Liver (tissue), 9 donors: ENCODE data around the gene COL6A2. TPM values are rescaled to one million over a fixed set of nuclear protein-coding genes. Genes with fewer than 3 reads are reported as not detected.

Source experiments
- DNase-seq: peaks from one replicate; pipeline ENCODE4 v3.0.0-alpha.2; 2017; ENCODE audit warnings: low spot score
- H3K27ac ChIP-seq, 2 donors: one replicate each; pipeline ENCODE4 v1.7.0; 2013; ENCODE audit warnings: inconsistent platforms in 2 of 2, low read length in 2 of 2, control low read depth in 1 of 2, low read depth in 1 of 2, mild to moderate bottlenecking in 1 of 2
- H3K27me3 ChIP-seq, 4 donors: one replicate each; pipeline versions ENCODE4 v1.6.1 to v1.7.0; 2013; ENCODE audit warnings: low read length in 3 of 4, inconsistent platforms in 1 of 4, mild to moderate bottlenecking in 1 of 4, moderate library complexity in 1 of 4; ENCODE audit not compliant: control insufficient read depth in 4 of 4, insufficient read depth in 4 of 4
- H3K36me3 ChIP-seq, 4 donors: one replicate each; pipeline versions ENCODE4 v1.6.1 to v1.7.0; 2013; ENCODE audit warnings: low read length in 3 of 4, mild to moderate bottlenecking in 3 of 4, low read depth in 1 of 4, moderate library complexity in 1 of 4; ENCODE audit not compliant: control insufficient read depth in 4 of 4, insufficient read depth in 3 of 4
- H3K4me1 ChIP-seq, 4 donors: one replicate each; pipeline versions ENCODE4 v1.6.1 to v1.7.0; 2013; ENCODE audit warnings: low read length in 3 of 4, mild to moderate bottlenecking in 3 of 4, moderate library complexity in 1 of 4; ENCODE audit not compliant: control insufficient read depth in 4 of 4, insufficient read depth in 4 of 4
- H3K4me3 ChIP-seq, 3 donors: one replicate each; pipeline versions ENCODE4 v1.6.1 to v1.7.0; 2013; ENCODE audit warnings: low read length in 3 of 3, control low read depth in 1 of 3, low read depth in 1 of 3, mild to moderate bottlenecking in 1 of 3
- H3K9ac ChIP-seq, 2 donors: one replicate each; pipeline ENCODE4 v1.7.0; 2013; ENCODE audit warnings: low read length in 2 of 2, mild to moderate bottlenecking in 2 of 2, moderate library complexity in 2 of 2, control low read depth in 1 of 2, low read depth in 1 of 2
- H3K9me3 ChIP-seq, 4 donors: one replicate each; pipeline versions ENCODE4 v1.6.1 to v1.7.0; 2013; ENCODE audit warnings: low read length in 3 of 4; ENCODE audit not compliant: control insufficient read depth in 4 of 4
- EGR1 ChIP-seq, 2 donors: IDR thresholded peaks; 2 replicates each; pipeline ENCODE4 v1.6.1; 2016 to 2018; ENCODE audit warnings: antibody characterized with exemption in 2 of 2, low read depth in 2 of 2
- FOXA1 ChIP-seq: IDR thresholded peaks from 2 replicates; pipeline ENCODE4 v1.6.1; 2016; ENCODE audit warnings: antibody characterized with exemption
- FOXA2 ChIP-seq: IDR thresholded peaks from 2 replicates; pipeline ENCODE4 v1.6.1; 2016; ENCODE audit warnings: antibody characterized with exemption
- GABPA ChIP-seq, 2 donors: IDR thresholded peaks in 1 of 2; conservative IDR thresholded peaks in 1 of 2; 2 replicates each; pipeline ENCODE4 v1.6.1; 2016; ENCODE audit warnings: antibody characterized with exemption in 2 of 2, mild to moderate bottlenecking in 1 of 2, moderate library complexity in 1 of 2
- HNF4A ChIP-seq, 2 donors: conservative IDR thresholded peaks; 2 replicates each; pipeline ENCODE4 v1.6.1; 2016; ENCODE audit warnings: antibody characterized with exemption in 2 of 2, mild to moderate bottlenecking in 2 of 2
- HNF4G ChIP-seq: IDR thresholded peaks from 2 replicates; pipeline ENCODE4 v1.6.1; 2016; ENCODE audit warnings: antibody characterized with exemption
- JUND ChIP-seq, 2 donors: IDR thresholded peaks; 2 replicates each; pipeline ENCODE4 v1.6.1; 2016; ENCODE audit warnings: antibody characterized with exemption in 2 of 2
- NR2F2 ChIP-seq: IDR thresholded peaks from 2 replicates; pipeline ENCODE4 v1.6.1; 2016; ENCODE audit warnings: antibody characterized with exemption
- RAD21 ChIP-seq, 2 donors: IDR thresholded peaks; 2 replicates each; pipeline ENCODE4 v1.6.1; 2016; ENCODE audit warnings: antibody characterized with exemption in 2 of 2, mild to moderate bottlenecking in 2 of 2
- SP1 ChIP-seq: IDR thresholded peaks from 2 replicates; pipeline ENCODE4 v1.6.1; 2018; ENCODE audit warnings: antibody characterized with exemption, mild to moderate bottlenecking
- TAF1 ChIP-seq: conservative IDR thresholded peaks from 2 replicates; pipeline ENCODE4 v1.6.1; 2016; ENCODE audit warnings: antibody characterized with exemption, mild to moderate bottlenecking
- YY1 ChIP-seq: IDR thresholded peaks from 2 replicates; pipeline ENCODE4 v1.6.1; 2016; ENCODE audit warnings: antibody characterized with exemption, mild to moderate bottlenecking
- WGBS: extraction: QIAGEN DNeasy Blood & Tissue Kit; methylation state at CpG from one replicate; pipeline ENCODE4 v1.1.7; 2013; 5-methylcytosine and 5-hydroxymethylcytosine counted together
- polyA plus RNA-seq, 2 donors: library from polyadenylated mRNA; stranded (reverse) in 1 of 2; unstranded in 1 of 2; fragments of 200-250 nt in 1 of 2; fragments of >200 nt in 1 of 2; fragmentation: Nextera tagmentation in 1 of 2; extraction: Ambion mirVana in 1 of 2; gene quantifications; one replicate each; pipeline versions ENCODE4 v1.2.1 to v1.2.3, GENCODE V29; 2013 to 2015
- total RNA-seq, 2 donors: library from RNA; depleted of rRNA; stranded (reverse); fragments of >200 nt; gene quantifications; one replicate each; pipeline ENCODE4 v1.2.3, GENCODE V29; 2014
- TF ChIP-seq, protein P1 (sequence below): IDR thresholded peaks from 2 replicates; pipeline ENCODE4 v1.6.1; 2016; ENCODE audit warnings: antibody characterized with exemption
- TF ChIP-seq, protein P2 (sequence below): fragments of 150-350 bp; IDR thresholded peaks from 2 replicates; pipeline ENCODE4 v1.5.1; 2017; ENCODE audit warnings: improper control_type of control experiment, low read depth, low read length; ENCODE audit not compliant: missing input control
- TF ChIP-seq, protein P3 (sequence below): IDR thresholded peaks from 2 replicates; pipeline ENCODE4 v1.6.1; 2016; ENCODE audit warnings: antibody characterized with exemption
- TF ChIP-seq, protein P4 (sequence below): IDR thresholded peaks from 2 replicates; pipeline ENCODE4 v1.6.1; 2016; ENCODE audit warnings: antibody characterized with exemption
- TF ChIP-seq, protein P5 (sequence below): IDR thresholded peaks from 2 replicates; pipeline ENCODE4 v1.6.1; 2016; ENCODE audit warnings: antibody characterized with exemption, mild to moderate bottlenecking
- donor health status: healthy.
- donor health status: healthy.
- donor health status: healthy.
- donor health status: healthy.
- donor health status: healthy.

The COL6A2 gene
- total and polyA plus RNA-seq, 4 donors = 5.8 to 80.8 (median 41.7) TPM

DNA sequence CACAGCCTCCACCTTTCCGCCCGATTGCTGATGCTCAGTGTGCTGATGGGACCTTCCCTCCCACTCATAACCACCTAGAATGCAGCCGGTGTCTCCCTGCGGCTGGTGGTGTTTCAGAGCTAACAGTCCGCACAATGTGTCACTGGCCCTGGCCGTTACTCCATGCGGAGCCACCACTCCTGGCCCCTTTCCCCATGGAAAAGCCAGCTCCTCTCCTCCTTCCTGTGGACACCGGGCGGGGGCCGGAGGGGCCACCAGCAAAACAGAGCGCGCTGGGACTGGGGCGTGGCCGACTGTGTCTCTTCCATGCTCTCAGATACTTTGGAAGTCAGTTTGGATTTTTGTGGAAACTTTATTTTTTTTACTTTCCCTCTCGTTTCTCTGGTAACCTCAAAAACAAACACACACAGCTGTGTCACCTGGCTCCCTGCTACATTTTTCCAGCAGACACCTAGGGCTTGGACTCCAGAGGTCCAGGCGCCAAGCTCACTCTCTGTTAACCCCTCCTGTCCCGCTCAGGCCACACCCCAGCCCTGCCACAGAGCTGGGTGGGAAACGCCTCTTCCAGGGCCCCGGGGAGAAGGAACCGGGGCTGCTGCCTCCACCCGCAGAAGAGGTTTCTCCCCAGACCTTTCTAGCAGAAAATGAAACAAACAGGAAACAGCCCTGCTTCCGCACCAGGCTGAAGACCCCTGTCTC is 32.5 kb upstream of the COL6A2 start:
- Histone ChIP-seq H3K27me3 (peaks cover 0 to 11% (median 2%) of the 10 kb centered on the region in 4 donors), H3K27ac (peak overlapping the region in 1 of 2 donors; percentile 56), H3K9me3 (peaks cover 3 to 12% (median 5%) of the 10 kb centered on the region in 4 donors), H3K9ac (no peak overlapping the region), H3K4me3 (no peak overlapping the region), H3K4me1 (peaks cover 0 to 7% (median 2%) of the 10 kb centered on the region in 4 donors), H3K36me3 (no peaks in the 10 kb centered on the region)
- TF ChIP-seq HNF4A (conservative IDR thresholded peaks at IDR 0.05) = no peak
- TF ChIP-seq FOXA1 = no peak
- TF ChIP-seq, protein P1, sequence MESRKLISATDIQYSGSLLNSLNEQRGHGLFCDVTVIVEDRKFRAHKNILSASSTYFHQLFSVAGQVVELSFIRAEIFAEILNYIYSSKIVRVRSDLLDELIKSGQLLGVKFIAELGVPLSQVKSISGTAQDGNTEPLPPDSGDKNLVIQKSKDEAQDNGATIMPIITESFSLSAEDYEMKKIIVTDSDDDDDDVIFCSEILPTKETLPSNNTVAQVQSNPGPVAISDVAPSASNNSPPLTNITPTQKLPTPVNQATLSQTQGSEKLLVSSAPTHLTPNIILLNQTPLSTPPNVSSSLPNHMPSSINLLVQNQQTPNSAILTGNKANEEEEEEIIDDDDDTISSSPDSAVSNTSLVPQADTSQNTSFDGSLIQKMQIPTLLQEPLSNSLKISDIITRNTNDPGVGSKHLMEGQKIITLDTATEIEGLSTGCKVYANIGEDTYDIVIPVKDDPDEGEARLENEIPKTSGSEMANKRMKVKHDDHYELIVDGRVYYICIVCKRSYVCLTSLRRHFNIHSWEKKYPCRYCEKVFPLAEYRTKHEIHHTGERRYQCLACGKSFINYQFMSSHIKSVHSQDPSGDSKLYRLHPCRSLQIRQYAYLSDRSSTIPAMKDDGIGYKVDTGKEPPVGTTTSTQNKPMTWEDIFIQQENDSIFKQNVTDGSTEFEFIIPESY = no peak
- TF ChIP-seq HNF4G = no peak
- TF ChIP-seq GABPA (IDR thresholded peaks at IDR 0.05 in 1 of 2, conservative IDR thresholded peaks at IDR 0.05 in 1 of 2) = no peak
- TF ChIP-seq, protein P2, sequence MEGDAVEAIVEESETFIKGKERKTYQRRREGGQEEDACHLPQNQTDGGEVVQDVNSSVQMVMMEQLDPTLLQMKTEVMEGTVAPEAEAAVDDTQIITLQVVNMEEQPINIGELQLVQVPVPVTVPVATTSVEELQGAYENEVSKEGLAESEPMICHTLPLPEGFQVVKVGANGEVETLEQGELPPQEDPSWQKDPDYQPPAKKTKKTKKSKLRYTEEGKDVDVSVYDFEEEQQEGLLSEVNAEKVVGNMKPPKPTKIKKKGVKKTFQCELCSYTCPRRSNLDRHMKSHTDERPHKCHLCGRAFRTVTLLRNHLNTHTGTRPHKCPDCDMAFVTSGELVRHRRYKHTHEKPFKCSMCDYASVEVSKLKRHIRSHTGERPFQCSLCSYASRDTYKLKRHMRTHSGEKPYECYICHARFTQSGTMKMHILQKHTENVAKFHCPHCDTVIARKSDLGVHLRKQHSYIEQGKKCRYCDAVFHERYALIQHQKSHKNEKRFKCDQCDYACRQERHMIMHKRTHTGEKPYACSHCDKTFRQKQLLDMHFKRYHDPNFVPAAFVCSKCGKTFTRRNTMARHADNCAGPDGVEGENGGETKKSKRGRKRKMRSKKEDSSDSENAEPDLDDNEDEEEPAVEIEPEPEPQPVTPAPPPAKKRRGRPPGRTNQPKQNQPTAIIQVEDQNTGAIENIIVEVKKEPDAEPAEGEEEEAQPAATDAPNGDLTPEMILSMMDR = no peak
- TF ChIP-seq JUND (IDR thresholded peaks at IDR 0.05) = no peak
- no peak for TF ChIP-seq SP1
- TF ChIP-seq RAD21 (IDR thresholded peaks at IDR 0.05) = no peak
- no peak for TF ChIP-seq NR2F2
- TF ChIP-seq YY1 = no peak
- TF ChIP-seq, protein P3, sequence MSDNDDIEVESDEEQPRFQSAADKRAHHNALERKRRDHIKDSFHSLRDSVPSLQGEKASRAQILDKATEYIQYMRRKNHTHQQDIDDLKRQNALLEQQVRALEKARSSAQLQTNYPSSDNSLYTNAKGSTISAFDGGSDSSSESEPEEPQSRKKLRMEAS = no peak
- TF ChIP-seq TAF1 = no peak
- no peak for TF ChIP-seq FOXA2
- TF ChIP-seq, protein P4, sequence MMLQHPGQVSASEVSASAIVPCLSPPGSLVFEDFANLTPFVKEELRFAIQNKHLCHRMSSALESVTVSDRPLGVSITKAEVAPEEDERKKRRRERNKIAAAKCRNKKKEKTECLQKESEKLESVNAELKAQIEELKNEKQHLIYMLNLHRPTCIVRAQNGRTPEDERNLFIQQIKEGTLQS = no peak
- TF ChIP-seq, protein P5, sequence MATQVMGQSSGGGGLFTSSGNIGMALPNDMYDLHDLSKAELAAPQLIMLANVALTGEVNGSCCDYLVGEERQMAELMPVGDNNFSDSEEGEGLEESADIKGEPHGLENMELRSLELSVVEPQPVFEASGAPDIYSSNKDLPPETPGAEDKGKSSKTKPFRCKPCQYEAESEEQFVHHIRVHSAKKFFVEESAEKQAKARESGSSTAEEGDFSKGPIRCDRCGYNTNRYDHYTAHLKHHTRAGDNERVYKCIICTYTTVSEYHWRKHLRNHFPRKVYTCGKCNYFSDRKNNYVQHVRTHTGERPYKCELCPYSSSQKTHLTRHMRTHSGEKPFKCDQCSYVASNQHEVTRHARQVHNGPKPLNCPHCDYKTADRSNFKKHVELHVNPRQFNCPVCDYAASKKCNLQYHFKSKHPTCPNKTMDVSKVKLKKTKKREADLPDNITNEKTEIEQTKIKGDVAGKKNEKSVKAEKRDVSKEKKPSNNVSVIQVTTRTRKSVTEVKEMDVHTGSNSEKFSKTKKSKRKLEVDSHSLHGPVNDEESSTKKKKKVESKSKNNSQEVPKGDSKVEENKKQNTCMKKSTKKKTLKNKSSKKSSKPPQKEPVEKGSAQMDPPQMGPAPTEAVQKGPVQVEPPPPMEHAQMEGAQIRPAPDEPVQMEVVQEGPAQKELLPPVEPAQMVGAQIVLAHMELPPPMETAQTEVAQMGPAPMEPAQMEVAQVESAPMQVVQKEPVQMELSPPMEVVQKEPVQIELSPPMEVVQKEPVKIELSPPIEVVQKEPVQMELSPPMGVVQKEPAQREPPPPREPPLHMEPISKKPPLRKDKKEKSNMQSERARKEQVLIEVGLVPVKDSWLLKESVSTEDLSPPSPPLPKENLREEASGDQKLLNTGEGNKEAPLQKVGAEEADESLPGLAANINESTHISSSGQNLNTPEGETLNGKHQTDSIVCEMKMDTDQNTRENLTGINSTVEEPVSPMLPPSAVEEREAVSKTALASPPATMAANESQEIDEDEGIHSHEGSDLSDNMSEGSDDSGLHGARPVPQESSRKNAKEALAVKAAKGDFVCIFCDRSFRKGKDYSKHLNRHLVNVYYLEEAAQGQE = no peak
- TF ChIP-seq EGR1 (IDR thresholded peaks at IDR 0.05; ENCODE audit: low read depth in 2 of 2) = no peak
- DNase-seq = peak; percentile 33
- WGBS = 20% methylated on average over 22 of the region's 22 CpGs
